SK-N-MC (cell line): ENCODE measurements around the gene STK32B.

Experiments used
- EZH2 ChIP-seq: fragments of 200-600 bp; sonication (generic); IDR thresholded peaks from one replicate; pipeline ENCODE4 v1.6.1; 2017; ENCODE audit warnings: antibody characterized with exemption
- FOXP2 ChIP-seq: optimal IDR thresholded peaks from 2 replicates; pipeline ENCODE3; 2011; ENCODE audit warnings: mild to moderate bottlenecking, moderate library complexity; ENCODE audit not compliant: insufficient read depth; ENCODE audit errors: extremely low read length, control extremely low read depth
- POLR2AphosphoS5 ChIP-seq: IDR thresholded peaks from 2 replicates; pipeline ENCODE4 v1.6.1; 2012; ENCODE audit warnings: mild to moderate bottlenecking, low read depth, low read length, borderline replicate concordance

- no peak for TF ChIP-seq POLR2AphosphoS5
- TF ChIP-seq EZH2: no peak
- no peak for TF ChIP-seq FOXP2
Measured at GRCh38 chr4:5200513-5200912, 149.2 kb downstream of the STK32B start.
